ENCODE data around the gene GTF2H2C.
"Not testable (repeated sequence)": the region's sequence is repeated elsewhere in the genome, so short reads cannot be mapped to it uniquely, and the experiment has no call there.

GTF2H2C gene

DNA sequence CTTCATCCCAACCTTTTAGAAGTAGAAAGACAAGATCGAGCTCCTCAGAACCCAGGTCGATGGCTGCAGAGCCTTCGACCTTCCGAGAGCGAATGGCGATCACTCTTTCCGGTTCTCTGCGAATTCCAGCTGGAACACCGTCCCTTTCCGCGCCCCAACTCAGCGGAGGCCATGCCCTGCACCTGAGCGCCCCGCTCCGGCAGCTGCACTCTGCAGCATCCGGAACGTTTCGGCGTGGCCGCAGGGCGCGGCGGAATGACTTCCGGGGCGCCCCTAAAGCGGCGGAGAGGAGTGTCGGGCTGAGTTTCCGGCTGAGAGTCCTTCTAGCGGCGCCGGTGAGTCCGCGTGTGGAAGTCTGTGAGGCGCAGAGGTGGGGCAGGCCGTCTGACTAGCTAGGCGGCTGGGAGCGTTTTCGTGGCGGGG is at the start of gene GTF2H2C:
TSS of gene GTF2H2C (plus strand) at position 284 of the 423 bp plus-strand sequence. CDS start 4,942 bp downstream, outside the sequence.
- DNase-seq: peak; percentile 80

DNA sequence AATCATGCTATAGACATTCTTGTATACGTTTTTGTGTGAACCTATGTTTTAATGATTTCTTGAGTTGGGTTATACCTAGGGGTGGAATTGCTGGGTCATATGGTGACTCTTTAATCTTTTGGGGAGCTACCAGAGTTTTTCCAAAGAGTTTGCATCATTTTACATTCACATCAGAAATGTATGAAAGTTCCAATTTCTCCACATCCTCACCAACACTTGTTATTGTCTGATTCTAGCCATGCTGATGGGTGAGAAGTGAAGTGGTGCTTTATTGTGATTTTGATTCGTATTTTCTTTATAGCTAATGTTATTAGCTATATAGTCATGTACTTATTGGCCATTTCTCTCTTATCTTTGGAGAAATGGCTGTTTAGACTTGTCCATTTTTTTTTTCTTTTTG is 49.3 kb upstream of the GTF2H2C start:
- DNase-seq: no peak

DNA sequence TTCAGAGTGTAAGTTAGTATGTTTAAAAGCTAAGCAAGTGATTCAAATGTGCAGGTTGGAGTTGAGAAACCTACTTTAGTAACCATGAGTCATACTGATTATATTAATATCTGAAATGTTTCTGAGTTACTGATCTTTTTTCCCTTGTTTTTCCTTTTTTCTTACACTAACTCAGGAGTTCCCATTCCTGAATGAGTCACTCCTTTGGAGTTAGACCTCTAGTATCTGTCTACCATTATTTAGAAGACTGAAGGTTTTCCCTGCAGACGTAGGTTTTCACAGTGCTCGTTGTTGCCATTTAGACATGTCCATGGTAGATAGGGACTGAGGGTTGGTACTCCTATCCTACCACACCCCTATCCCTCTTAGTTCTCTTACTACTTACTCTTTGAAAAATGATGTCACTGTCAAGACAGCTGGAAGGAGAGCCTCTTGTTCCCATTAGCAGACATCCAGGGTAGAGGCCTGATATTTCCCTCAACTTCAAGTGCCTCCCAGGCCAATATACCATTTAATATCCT is 47.2 kb upstream of the GTF2H2C start:
- DNase-seq: no peak

DNA sequence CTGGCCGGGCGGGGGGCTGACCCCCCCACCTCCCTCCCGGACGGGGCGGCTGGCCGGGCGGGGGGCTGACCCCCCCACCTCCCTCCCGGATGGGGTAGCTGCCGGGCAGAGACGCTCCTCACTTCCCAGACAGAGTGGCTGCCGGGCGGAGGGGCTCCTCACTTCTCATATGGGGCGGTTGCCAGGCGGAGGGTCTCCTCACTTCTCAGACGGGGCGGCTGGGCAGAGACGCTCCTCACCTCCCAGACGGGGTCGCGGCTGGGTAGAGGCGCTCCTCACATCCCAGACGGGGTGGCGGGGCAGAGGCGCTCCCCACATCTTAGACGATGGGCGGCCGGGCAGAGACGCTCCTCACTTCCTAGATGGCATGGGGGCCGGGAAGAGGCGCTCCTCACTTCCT is 44.4 kb upstream of the GTF2H2C start:
- not testable (repeated sequence) for DNase-seq

DNA sequence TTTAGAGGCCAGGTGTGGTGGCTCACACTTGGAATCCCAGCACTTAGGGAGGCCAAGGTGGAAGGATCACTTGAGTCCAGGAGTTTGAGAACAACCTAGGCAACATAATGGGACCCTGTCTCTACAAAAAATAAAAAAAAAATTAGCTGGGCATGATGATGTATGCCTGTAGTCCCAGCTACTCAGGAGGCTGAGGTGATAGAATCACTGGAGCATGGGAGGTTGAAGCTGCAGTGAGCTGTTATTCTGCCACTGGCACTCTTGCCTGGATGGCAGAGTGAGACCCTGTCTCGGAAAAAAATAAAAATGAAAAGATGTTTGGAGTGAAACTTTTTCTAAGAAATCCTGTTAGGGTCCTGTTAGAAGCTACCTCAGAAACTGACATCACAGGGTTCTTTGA is 43.2 kb upstream of the GTF2H2C start:
- no peak for DNase-seq

DNA sequence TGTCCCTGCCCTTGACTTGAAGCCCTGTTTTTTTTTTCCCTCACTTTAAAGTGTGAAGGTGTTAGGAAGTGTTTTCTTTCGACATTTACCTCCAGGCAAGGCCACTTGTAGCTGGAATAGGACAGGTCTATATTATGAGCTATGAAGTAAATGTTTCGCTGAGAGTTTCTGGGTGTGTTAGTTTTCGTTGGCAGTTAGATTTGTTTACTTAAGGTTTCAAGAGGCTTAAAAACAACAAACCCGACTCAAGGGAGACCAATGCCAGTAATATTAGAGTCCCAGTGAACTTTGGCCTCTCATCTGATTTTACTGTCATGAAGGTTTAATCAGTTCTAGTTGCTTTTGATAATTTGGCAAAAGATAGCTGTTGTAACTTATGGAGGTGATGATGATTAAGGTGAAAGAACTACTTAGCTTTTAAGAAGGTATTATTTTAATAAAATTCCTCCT is 42.2 kb upstream of the GTF2H2C start:
- no peak for DNase-seq

DNA sequence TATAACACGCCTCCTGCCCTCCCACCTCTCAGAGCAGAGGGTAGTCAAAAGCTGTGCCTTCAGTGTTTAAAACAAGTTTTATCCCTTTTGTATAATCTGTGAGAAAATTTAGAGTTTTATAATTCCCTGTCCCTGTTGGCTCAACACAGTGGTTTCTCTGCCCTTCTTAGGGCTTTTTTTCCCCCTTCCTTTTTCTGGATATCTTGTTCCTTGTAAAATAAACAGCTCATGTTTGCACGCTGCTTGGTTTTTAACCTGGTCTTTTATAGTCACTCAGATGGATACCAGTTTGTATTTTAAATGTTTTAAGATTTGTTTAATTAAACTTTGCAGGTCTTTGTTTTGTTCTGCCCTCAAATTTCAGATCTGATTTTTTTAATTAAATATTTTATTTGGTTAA is 40.7 kb upstream of the GTF2H2C start:
- DNase-seq: no peak

DNA sequence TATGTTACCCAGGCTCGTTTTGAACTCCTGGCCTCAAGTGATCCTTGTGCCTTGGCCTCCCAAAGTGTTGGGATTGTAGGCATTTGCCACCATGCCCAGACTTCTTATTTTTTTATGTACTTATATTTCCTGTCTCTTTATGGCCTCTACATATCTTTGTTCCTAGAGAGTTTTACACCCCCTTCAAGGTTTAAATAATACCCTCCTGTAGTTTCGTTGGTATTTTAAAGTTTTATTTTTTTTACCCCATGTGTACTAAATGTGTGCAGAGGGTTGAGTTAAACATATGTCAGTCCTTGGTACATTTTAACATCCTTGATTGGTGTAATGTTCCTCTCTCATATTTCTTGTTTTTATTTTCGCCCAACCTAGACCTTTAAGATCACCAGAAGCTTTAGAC is 38.0 kb upstream of the GTF2H2C start:
- no peak for DNase-seq

DNA sequence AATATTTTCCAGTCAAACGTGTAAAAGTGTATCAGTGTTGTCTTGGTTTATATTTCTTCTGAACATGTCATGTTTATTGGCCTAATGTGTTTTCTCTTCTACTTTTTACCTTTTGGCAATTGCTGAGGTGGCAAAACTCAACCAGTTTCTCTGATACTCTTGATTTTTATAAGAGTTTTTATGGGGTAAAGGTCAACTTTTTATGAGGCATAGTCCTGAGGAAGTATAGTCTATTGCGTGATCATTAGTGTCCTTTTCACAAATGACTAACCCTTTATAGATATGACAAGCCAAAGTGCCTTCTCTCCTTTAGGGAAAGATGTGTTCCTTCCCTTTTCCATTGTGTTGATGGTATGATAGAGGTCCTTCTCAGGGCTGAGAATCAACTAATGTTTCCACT is 34.5 kb upstream of the GTF2H2C start:
- DNase-seq: no peak

DNA sequence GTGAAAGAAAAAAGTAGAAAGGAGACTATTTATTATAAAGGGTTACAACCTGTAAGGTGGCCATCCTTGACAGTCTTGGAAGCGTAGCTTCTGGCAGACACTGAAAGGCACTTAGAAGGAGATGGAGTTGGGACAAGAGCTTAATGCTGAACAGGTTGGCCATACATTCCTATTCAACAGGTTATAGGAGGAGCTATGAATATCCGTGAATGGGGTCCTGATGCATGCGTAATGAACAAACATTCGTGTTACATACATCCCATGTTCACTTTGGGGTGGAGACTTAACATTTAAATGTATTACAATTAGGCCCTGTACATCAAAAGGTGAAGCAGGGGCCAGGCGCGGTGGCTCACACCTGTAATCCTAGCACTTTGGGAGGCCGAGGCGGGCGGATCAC is 33.3 kb upstream of the GTF2H2C start:
- DNase-seq: no peak

DNA sequence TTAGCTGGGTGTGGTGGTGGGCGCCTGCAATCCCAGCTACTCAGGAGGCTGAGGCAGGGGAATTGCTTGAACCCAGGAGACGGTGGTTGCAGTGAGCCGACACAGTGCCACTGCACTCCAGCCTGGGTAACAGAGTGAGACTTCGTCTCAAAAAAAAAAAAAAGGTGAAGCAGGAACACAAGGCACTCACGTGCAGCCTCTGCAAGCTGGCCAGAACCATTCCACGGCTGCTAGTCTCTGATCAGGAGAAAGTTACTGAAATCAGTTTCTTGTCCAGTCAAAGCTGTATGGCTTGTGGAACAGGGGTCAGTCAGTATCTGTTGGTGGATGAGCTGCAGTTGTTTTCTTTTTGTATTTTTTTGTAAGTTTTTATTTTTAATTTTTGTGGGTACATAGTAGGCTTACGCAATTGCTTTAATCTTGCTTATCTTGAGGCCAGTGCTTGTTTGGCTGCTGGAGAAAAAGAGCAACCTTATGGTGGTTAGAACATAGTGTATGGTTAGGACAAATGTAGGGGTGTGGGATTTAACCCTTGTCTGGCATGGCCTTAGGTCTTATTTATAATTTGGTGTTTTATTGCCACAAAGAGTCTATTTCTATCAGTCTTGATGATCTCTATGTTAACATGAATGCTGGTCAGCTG is 32.7 kb upstream of the GTF2H2C start:
- DNase-seq: no peak

DNA sequence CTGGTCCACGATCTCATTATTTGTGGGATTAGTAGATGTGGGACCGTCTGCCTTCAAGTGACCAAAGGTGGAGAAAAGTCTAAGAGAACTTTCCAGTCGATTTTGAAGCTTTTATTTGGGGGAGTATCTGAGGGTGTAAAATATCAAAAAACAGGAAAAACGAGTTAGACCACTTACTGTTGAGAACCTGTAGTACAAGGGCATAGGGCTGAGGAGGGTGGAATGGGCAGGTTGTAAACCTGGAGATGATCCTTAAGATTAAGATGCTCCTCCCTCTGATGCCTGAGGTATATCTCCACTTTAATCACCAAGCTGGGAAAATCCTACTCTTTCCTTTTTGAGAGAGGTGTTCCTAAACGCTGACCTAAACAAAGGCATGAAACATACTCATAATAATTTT is 32.0 kb upstream of the GTF2H2C start:
- DNase-seq: no peak

DNA sequence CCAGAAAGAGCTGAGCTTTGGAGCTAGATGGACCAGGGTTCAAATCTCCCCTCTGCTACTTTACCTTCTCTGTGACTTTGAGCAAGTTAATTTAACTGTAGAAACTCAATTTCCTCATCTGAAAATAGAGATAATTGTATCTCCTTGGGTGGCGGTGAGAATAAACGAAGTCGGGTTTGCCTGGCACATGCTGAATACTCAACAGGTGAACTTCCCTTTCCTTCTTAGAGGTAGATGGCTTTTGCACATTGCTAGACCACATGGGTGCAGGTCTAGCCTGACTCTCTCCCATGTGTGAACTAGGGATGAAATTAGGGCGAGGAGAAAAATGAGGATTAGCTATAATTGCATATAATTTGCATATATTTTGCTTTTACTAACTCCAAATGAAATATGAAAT is 31.4 kb upstream of the GTF2H2C start:
- DNase-seq: no peak

DNA sequence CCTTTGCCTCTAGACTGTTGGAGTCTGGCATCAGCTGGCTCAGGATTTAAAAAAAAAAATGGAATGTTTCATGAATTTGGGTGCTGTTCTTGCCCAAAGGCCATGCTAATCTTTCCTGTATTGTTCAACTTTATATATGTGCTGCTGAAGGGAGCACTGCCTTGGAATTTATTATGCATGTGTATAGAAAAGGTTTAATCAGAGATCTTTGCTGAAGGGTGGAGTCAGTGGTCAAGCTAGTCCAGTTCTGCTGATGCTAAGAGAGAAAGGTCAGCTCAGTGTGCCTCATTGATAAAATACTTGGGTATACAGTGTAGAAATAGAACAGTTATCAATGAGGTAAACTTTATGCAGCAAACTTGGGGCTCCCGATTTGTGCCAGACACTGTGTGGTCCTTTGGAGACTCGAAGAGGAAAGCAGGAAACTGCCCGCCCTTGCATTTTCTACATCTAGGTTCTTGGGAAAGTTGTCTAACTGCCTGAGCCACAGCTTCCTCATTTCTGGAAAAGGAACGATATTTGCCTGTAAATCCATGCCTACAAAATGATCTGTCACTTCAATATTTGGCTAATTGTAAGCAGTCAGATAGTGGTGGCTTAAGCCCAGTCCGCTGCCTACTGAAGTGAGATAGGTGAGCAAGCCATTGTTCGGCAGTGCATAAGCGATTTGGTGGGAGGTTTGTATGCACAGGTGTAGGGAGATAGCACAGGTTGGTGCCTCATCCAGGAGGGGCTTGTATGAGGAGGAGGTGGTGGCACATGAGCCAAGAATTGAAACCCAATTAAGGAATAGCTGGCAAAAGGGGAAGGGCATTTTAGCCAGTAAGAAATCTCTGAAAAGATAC is 29.2 kb upstream of the GTF2H2C start:
- DNase-seq: no peak

DNA sequence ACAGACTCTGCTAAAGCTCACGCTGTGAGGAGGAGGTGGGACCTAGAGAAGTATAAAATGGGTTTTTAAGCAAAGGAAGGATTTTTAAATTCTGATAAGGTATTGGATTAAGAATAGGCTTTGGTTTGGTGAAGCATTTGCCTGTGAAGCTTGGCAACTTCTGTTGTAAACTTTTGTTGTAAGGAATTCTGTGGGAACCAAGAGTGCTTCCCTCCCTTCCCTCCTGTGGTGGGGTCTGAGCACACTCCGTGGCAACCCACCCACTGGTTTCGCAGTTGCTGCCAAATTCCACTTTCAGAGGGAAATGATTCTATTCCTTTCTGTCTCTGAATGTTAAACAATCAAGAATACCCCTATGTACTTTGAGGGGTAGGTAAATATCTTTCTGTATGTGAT is 28.6 kb upstream of the GTF2H2C start:
- DNase-seq: no peak

DNA sequence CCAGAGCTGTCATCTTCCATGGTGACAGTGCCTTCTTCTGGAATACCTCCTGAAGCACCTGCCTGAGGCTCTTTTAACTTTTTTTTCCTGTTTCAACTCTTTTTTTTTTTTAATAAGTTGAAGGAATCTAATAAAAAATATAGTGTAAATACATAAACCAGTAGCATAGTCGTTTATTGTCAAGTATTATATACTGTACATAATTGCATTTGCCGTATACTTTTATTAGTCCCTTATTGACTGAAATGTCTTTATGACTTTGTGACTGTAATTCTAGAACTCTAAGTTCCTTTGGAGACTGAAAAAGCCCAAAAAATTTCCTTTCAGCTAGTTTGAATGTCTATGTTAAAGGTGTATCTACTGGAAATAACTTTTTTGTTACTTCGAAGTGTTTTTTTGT is 22.1 kb upstream of the GTF2H2C start:
- not testable (repeated sequence) for DNase-seq

DNA sequence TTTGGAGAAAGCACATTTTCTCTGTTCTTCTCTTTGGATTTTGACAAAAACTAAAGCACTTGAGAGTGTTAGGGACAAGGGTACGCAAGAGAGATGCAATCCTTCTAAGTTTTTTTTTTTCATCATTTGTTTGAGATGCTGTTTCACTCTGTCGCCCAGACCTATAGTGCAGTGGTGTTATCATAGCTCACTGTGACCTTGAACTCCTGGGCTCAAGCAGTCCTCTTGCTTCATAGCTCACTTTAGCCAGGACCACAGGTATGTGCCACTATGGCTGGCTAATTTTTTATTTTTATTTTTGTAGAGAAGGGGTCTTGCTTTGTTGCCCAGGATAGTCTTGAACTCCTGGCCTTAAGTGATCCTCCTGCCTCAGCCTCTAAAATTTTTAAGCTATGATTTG is 21.3 kb upstream of the GTF2H2C start:
- not testable (repeated sequence) for DNase-seq

DNA sequence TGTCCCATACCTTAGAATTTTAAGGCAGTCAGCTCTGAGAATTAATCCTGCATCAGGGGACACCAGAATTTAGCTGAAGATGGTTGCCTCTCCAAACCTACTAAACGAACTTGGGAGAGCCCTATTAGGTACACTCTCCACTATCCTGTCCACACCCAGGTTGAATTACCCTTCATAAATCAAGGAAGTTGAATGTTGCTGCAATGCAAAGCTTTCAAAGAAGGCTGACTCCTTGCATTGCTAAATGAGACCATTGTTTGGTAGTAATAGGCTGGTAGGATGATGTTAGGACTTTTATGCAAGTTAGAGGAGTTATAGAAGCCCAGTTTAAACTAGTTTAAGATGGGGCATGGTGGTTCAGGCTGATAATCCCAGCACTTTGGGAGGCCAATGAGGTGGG is 18.6 kb upstream of the GTF2H2C start:
- not testable (repeated sequence) for DNase-seq

DNA sequence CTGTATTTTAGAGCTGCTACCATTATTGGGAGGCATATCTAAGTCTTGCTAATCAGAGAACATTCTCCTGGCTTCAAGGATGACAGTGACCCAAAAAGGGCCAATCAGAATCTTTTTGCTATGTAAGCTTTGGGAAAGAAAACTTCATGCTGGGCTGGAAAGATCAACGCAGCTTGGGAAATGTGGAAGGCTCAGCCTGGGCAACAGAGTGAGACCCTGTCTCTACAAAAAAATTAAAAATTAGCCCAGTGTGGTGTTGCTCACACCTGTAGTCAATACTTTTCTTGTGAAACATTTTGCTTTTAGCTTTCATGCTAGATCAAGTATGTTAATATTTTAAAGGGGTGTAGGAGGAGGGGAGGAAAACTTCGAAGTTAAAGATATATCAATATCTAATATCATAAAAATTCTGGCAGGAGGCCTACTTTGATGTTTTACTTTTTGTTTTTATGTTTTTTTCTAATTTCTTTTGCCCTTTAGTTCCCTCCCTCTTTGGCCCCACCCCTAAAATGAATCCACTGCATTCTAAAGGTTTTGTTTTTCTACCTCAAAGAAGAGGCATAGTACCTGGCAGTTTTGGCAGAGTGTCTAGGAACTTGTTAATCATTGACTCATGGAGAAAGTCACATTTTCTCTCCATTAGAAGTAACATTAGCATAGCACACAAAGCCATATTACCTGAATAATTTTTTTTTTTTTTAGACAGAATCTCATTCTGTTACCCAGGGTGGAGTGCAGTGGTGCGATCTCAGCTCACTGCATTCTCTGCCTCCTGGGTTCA is 17.0 kb upstream of the GTF2H2C start:
- DNase-seq: not testable (repeated sequence)

DNA sequence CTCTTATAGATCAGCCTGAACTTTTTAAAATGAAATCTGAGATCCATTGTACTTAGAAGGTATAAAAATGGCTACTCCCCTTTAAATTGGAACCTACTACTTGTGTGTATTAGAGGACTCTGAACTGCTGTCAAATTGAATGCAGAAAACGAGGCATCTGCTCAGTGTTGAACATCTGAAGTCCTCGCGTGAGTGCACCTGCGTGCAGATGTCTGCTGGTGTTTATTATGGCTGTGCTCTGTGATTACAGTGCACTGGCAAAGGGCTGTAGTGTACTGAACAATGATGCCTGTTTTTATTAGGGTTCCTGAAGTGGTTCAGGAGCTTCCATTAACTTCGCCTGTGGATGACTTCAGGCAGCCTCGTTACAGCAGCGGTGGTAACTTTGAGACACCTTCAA is 15.4 kb upstream of the GTF2H2C start:
- DNase-seq: not testable (repeated sequence)

DNA sequence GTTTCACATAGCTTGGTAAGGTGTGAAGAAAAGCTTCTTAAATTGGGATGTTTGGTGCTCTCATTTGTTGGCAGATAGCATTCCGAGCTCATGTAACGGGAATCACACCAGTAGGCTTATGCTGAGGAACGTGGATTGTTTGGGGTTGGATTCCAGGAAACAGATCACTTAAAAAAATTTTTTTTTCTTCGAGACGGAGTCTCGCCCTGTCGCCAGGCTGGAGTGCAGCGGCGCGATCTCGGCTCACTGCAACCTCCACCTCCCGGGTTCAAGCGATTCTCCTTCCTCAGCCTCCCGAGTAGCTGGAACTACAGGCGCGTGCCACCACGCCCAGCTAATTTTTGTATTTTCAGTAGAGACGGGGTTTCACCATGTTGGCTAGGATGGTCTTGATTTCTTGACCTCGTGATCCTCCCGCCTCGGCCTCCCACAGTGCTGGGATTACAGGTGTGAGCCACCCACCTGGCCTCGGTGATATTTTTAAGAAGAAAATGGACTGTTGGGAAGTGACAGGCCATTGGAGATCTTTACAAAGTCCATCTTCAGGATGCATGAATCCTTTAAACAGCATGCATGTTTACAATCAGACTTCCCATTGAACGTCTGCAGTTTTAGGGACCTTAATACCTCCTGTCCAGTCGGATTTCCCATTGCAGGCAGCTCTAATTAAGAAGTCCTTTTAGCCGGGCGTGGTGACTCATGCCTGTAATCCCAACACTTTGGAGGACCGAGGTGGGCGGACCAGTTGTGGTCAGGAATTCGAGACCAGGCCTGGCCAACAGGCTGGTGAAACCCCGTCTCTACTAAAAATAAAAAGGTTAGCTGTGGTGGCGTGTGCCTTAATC is 818 bp downstream of the GTF2H2C start:
- not testable (repeated sequence) for DNase-seq

DNA sequence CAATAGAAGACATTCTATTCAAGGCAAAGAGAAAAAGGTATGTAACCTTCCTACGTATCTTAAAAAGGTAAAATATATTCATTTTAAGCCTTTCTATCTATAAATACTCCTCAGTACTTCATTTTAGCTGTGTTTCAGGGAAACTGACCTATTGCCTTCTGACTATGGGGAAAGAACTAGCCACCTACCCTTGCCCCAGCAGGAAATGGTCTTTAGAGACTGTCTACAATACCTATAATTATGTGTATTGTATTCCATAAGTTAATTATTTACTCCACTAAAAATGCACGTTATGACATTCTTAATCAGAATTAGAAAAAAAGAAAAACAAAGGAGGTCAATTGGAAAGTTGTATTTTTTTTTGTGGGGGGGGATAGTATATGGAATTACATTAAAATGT is 6.2 kb downstream of the GTF2H2C start:
- DNase-seq: not testable (repeated sequence)

All from activated CD4-positive, alpha-beta T cell treated with anti-CD3 and anti-CD28 coated beads for 48 hours (primary cell).